HL-60 (cell line): ENCODE data around the gene OSBP2.

Experiments used
- DNase-seq, 2 experiments: peaks; one replicate each; pipeline ENCODE4 v3.0.0-alpha.2; 2010 to 2020; ENCODE audit warnings: low read depth in 1 of 2, low spot score in 1 of 2
- H3K27ac ChIP-seq: fragments of 250-450 bp; sonication (Bioruptor Pico); replicated peaks from 2 replicates; pipeline ENCODE4 v1.5.1; 2020; ENCODE audit warnings: mild to moderate bottlenecking, moderate library complexity
- H3K27me3 ChIP-seq: fragments of 250-450 bp; sonication (Bioruptor Pico); 2 replicates; pipeline ENCODE4 v1.5.1; 2021; ENCODE audit warnings: mild to moderate bottlenecking, moderate library complexity; ENCODE audit not compliant: insufficient read depth, poor library complexity, severe bottlenecking
- H3K4me3 ChIP-seq: replicated peaks from 2 replicates; pipeline ENCODE4 v1.5.1; 2011; ENCODE audit warnings: mild to moderate bottlenecking, control low read depth, low read length; ENCODE audit not compliant: insufficient read depth
- GABPA ChIP-seq: IDR thresholded peaks from 2 replicates; pipeline ENCODE4 v1.6.1; 2012; ENCODE audit warnings: low read depth
- POLR2AphosphoS5 ChIP-seq: IDR thresholded peaks from 2 replicates; pipeline ENCODE4 v1.6.1; 2012; ENCODE audit warnings: low read depth
- SPI1 ChIP-seq: IDR thresholded peaks from 2 replicates; pipeline ENCODE4 v1.6.1; 2012; ENCODE audit warnings: low read depth, mild to moderate bottlenecking, borderline replicate concordance
- TF ChIP-seq, protein P1 (sequence below): IDR thresholded peaks from one replicate; pipeline ENCODE4 v1.5.1; 2011; ENCODE audit warnings: low read length, control low read depth, inconsistent platforms; ENCODE audit not compliant: insufficient read depth
- TF ChIP-seq, protein P2 (sequence below): IDR thresholded peaks from 2 replicates; pipeline ENCODE4 v1.6.1; 2012; ENCODE audit warnings: low read depth; ENCODE audit not compliant: insufficient replicate concordance

OSBP2 gene

DNA sequence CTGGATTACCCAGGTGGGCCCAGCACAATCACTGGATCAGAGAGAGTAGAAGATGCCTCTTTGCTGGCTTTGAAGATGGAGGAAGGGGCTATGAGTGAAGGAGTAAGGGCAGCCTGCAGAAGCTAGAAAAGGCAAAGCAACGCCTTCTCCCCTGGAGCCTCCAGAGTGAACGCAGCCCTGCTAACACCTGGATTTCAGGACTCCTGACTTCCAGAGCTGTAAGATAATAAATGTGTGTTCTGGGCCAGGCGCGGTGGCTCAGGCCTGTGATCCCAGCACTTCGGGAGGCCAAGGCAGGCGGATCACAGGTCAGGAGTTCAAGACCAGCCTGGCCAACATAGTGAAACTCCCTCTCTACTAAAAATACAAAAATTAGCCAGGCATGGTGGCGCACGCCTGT is 171.5 kb downstream of the OSBP2 start:
- TF ChIP-seq SPI1: no peak
- TF ChIP-seq, protein P1, sequence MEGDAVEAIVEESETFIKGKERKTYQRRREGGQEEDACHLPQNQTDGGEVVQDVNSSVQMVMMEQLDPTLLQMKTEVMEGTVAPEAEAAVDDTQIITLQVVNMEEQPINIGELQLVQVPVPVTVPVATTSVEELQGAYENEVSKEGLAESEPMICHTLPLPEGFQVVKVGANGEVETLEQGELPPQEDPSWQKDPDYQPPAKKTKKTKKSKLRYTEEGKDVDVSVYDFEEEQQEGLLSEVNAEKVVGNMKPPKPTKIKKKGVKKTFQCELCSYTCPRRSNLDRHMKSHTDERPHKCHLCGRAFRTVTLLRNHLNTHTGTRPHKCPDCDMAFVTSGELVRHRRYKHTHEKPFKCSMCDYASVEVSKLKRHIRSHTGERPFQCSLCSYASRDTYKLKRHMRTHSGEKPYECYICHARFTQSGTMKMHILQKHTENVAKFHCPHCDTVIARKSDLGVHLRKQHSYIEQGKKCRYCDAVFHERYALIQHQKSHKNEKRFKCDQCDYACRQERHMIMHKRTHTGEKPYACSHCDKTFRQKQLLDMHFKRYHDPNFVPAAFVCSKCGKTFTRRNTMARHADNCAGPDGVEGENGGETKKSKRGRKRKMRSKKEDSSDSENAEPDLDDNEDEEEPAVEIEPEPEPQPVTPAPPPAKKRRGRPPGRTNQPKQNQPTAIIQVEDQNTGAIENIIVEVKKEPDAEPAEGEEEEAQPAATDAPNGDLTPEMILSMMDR: no peak
- TF ChIP-seq POLR2AphosphoS5: no peak
- TF ChIP-seq, protein P2, sequence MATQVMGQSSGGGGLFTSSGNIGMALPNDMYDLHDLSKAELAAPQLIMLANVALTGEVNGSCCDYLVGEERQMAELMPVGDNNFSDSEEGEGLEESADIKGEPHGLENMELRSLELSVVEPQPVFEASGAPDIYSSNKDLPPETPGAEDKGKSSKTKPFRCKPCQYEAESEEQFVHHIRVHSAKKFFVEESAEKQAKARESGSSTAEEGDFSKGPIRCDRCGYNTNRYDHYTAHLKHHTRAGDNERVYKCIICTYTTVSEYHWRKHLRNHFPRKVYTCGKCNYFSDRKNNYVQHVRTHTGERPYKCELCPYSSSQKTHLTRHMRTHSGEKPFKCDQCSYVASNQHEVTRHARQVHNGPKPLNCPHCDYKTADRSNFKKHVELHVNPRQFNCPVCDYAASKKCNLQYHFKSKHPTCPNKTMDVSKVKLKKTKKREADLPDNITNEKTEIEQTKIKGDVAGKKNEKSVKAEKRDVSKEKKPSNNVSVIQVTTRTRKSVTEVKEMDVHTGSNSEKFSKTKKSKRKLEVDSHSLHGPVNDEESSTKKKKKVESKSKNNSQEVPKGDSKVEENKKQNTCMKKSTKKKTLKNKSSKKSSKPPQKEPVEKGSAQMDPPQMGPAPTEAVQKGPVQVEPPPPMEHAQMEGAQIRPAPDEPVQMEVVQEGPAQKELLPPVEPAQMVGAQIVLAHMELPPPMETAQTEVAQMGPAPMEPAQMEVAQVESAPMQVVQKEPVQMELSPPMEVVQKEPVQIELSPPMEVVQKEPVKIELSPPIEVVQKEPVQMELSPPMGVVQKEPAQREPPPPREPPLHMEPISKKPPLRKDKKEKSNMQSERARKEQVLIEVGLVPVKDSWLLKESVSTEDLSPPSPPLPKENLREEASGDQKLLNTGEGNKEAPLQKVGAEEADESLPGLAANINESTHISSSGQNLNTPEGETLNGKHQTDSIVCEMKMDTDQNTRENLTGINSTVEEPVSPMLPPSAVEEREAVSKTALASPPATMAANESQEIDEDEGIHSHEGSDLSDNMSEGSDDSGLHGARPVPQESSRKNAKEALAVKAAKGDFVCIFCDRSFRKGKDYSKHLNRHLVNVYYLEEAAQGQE: no peak
- TF ChIP-seq GABPA: no peak
- no peak for DNase-seq
- no peak overlapping the region for H3K4me3 ChIP-seq
- H3K27me3 ChIP-seq: no peaks in the 10 kb centered on the region
- no peak overlapping the region for H3K27ac ChIP-seq

DNA sequence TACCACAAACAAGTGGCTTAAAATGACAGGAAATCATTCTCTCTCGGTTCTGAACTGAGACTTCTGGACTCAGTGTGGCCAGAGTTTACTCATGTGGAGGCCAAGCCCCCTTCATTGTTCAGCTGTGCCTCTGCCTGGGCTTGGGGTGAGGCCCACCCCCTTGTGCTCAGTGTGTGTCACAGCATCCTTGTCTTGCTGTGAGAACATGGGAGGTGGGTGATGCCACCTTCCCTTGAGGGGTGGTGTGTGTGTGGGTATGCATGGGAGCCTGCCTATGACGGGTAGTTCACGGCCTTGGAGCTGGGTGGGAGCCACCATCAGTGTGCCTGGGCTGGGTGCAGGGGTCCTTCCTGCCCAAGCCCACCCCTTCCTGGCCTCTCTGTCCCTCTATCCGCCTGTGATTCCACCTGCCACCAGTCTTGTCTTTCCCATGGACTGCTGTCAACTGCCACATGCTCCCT is 172.2 kb downstream of the OSBP2 start:
- Histone ChIP-seq H3K27ac (no peak overlapping the region), H3K4me3 (no peak overlapping the region), H3K27me3 (no peaks in the 10 kb centered on the region)
- no peak for TF ChIP-seq GABPA
- no peak for TF ChIP-seq POLR2AphosphoS5
- TF ChIP-seq, protein P2: no peak
- TF ChIP-seq, protein P1: no peak
- no peak for TF ChIP-seq SPI1
- no peak for DNase-seq

DNA sequence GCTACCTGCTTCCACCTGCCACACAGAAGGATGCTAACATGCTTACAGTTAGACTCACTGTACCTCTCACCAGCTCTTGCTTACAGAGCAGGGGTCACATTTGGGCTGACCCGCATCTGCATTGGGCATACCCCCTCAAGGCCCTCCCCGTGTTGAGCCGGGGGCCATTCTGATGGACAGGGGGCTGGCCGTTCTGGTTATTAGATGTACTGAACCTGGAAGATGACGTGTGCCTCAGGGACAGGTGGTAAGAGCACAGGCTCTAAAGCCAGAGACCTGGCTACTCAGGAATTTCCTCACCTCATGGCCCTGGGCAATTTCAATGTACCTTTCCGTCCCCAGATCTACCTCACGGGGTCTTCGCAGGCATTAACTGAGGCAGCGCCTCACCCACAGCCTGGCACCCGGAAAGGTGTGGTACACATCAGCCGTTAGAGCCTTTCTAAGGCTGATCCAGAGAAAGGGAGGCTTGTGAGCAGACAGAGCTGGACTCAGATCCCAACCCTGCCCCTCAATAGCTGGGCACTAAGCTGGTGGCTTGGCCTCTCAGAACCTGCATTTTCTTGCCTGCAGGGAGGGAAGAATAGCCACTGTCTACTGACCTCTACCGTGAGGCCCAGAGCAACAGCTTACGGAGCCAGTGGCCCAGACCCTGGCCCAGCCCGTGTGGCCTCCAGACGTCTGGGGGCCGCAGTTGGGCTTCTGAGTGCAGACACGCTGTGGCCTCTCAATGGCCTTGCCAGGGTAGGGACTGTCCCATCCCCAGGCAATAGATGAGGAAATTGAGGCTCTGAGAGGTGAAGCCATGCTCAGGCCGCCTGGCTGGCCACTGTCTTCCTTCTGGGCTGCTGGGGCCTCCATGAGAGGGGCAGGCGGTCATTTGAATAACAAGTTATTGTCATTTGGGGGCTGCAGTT is 173.3 kb downstream of the OSBP2 start:
- H3K27ac ChIP-seq: no peak overlapping the region
- no peaks in the 10 kb centered on the region for H3K27me3 ChIP-seq
- TF ChIP-seq, protein P2: no peak
- TF ChIP-seq GABPA (no peak), POLR2AphosphoS5 (no peak), SPI1 (no peak)
- TF ChIP-seq, protein P1: no peak
- no peak overlapping the region for H3K4me3 ChIP-seq
- no peak for DNase-seq
